ENCODE measurements around the gene UNG. TPM values are rescaled to one million over a fixed set of nuclear protein-coding genes. Genes with fewer than 3 reads are reported as not detected.

UNG gene
- total and polyA plus RNA-seq, 2 of the 4 experiments (the other 2 are of a cell fraction) = 13.3 to 16.0 TPM

DNA sequence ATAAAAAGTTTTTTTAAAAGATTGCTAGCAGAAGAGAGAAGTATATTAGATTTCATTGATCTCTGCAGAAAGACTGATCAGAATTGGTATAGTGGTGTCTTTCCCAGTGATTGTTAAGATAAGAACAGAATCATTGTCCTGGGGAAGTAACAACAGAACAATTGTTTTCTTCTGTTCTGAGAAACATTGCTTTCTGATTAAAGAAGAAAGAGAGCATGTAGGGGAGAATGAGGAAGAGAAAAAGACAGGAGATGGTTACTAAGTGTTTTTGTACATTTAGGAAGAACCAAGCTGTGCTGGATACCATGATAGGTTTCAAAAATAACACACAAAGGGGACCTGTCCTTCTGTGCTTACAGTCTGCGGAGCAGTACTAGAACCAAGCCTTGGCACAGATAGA is 40.0 kb upstream of the UNG start:
- in situ Hi-C loops (cut with MboI; ENCODE audit: low sequenced_read_pairs) (no loop called here), intact Hi-C loops (cut with micrococcal nuclease) (no loop called here), dilution Hi-C loops (cut with HindIII; ENCODE audit: low sequenced_read_pairs, unreplicated experiment) (no loop called here)
- no peak overlapping the region for H2BK15ac ChIP-seq (ENCODE audit: low read depth, low read length)
- ChIA-PET CTCF (no interaction called here), POLR2A (ENCODE audit: unreplicated experiment) (no interaction called here)
- H3K14ac ChIP-seq (replicated peaks; ENCODE audit: low read depth, low read length) = no peak overlapping the region
- DNase-seq (no peak), ATAC-seq (ENCODE audit: low read depth) (no peak)
- H3K9ac ChIP-seq (ENCODE audit: low read depth, low read length) = no peak overlapping the region
- H3K18ac ChIP-seq (ENCODE audit: low read depth, low read length) = no peak overlapping the region
- no peak overlapping the region for H3K4ac ChIP-seq (ENCODE audit: low read depth, low read length)
- H3K23ac ChIP-seq (ENCODE audit: low read depth, low read length) = no peak overlapping the region
- peaks cover 11 to 15% of the 10 kb centered on the region in 2 experiments; a peak in 3 of 4 replicates for H3K79me1 ChIP-seq (ENCODE audit: low read depth in 1 of 2, low read length in 2 of 2)
- H2AFZ ChIP-seq (replicated peaks; ENCODE audit: low read length, poor library complexity) = no peak overlapping the region
- peaks cover 5% of the 10 kb centered on the region for H3K36me3 ChIP-seq (ENCODE audit: control insufficient read depth, insufficient read depth, low read length)
- no peak overlapping the region for H2BK120ac ChIP-seq (ENCODE audit: low read depth, low read length)
- H3K9me3 ChIP-seq (ENCODE audit: control insufficient read depth, insufficient read depth, low read length) = no peaks in the 10 kb centered on the region
- BruUV-seq (replicated peaks) = no TSS peak
- no peak overlapping the region for H3K27ac ChIP-seq (ENCODE audit: insufficient read depth, low read length)
- no peak overlapping the region for H2BK5ac ChIP-seq (ENCODE audit: low read depth, low read length, poor library complexity, severe bottlenecking)
- no peak overlapping the region for H4K8ac ChIP-seq (ENCODE audit: low read depth in 2 of 2, low read length in 2 of 2)
- no CpG with 5 or more reads among the region's 1 CpG for WGBS, 2 experiments (ENCODE audit: extremely low coverage in 2 of 2, insufficient read length in 1 of 2)
- H4K20me1 ChIP-seq (ENCODE audit: insufficient read depth, low read length) = no peaks in the 10 kb centered on the region
- H3K4me2 ChIP-seq (ENCODE audit: low read depth, low read length) = no peak overlapping the region
- H3K27me3 ChIP-seq (ENCODE audit: control insufficient read depth, insufficient read depth, low read length) = no peaks in the 10 kb centered on the region
- no peak overlapping the region for H4K5ac ChIP-seq (ENCODE audit: low read depth, low read length)
- H3K4me3 ChIP-seq (ENCODE audit: insufficient read depth, low read depth, low read length) = no peak overlapping the region
- no peak overlapping the region for H2AK5ac ChIP-seq (ENCODE audit: low read depth, low read length)
- no peak overlapping the region for H3K56ac ChIP-seq (ENCODE audit: extremely low read depth, insufficient read depth, low read length)
- no peak overlapping the region for H2BK20ac ChIP-seq (ENCODE audit: low read depth, low read length)
- H4K91ac ChIP-seq (ENCODE audit: insufficient read depth, low read depth, low read length) = no peak overlapping the region
- H2AK9ac ChIP-seq (replicated peaks; ENCODE audit: low read depth, low read length, poor library complexity) = no peak overlapping the region
- H3K9me1 ChIP-seq (ENCODE audit: insufficient read depth, low read length) = peaks cover 5% of the 10 kb centered on the region
- TF ChIP-seq SMC3 (IDR thresholded peaks at IDR 0.05; ENCODE audit: low read depth, low read length) (no peak), FOS (IDR thresholded peaks at IDR 0.05; ENCODE audit: low read depth, low read length) (no peak), BHLHE40 (IDR thresholded peaks at IDR 0.05; ENCODE audit: low read depth, low read length) (no peak), NFE2L2 (IDR thresholded peaks at IDR 0.05; ENCODE audit: low read depth, low read length) (no peak), CHD1 (IDR thresholded peaks at IDR 0.05; ENCODE audit: low read depth, low read length) (no peak), RAD21 (IDR thresholded peaks at IDR 0.05; ENCODE audit: low read length) (no peak), RCOR1 (IDR thresholded peaks at IDR 0.05; ENCODE audit: insufficient replicate concordance, low read length) (no peak), MXI1 (IDR thresholded peaks at IDR 0.05; ENCODE audit: borderline replicate concordance, low read depth, low read length) (no peak), MAFK (IDR thresholded peaks at IDR 0.05; ENCODE audit: low read depth, low read length) (no peak), CEBPB (IDR thresholded peaks at IDR 0.05; ENCODE audit: low read depth, low read length) (no peak), POLR2A (IDR thresholded peaks at IDR 0.05; ENCODE audit: low read depth, low read length) (no peak), MAZ (IDR thresholded peaks at IDR 0.05; ENCODE audit: borderline replicate concordance, low read depth, low read length) (no peak), RFX5 (IDR thresholded peaks at IDR 0.05; ENCODE audit: low read depth, low read length) (no peak)
- TF ChIP-seq, protein P1, sequence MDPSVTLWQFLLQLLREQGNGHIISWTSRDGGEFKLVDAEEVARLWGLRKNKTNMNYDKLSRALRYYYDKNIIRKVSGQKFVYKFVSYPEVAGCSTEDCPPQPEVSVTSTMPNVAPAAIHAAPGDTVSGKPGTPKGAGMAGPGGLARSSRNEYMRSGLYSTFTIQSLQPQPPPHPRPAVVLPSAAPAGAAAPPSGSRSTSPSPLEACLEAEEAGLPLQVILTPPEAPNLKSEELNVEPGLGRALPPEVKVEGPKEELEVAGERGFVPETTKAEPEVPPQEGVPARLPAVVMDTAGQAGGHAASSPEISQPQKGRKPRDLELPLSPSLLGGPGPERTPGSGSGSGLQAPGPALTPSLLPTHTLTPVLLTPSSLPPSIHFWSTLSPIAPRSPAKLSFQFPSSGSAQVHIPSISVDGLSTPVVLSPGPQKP (IDR thresholded peaks at IDR 0.05; ENCODE audit: borderline replicate concordance, low read depth, low read length) = no peak
- TF ChIP-seq, protein P2, sequence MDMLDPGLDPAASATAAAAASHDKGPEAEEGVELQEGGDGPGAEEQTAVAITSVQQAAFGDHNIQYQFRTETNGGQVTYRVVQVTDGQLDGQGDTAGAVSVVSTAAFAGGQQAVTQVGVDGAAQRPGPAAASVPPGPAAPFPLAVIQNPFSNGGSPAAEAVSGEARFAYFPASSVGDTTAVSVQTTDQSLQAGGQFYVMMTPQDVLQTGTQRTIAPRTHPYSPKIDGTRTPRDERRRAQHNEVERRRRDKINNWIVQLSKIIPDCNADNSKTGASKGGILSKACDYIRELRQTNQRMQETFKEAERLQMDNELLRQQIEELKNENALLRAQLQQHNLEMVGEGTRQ (IDR thresholded peaks at IDR 0.05; ENCODE audit: low read depth, low read length) = no peak
- TF ChIP-seq, protein P3, sequence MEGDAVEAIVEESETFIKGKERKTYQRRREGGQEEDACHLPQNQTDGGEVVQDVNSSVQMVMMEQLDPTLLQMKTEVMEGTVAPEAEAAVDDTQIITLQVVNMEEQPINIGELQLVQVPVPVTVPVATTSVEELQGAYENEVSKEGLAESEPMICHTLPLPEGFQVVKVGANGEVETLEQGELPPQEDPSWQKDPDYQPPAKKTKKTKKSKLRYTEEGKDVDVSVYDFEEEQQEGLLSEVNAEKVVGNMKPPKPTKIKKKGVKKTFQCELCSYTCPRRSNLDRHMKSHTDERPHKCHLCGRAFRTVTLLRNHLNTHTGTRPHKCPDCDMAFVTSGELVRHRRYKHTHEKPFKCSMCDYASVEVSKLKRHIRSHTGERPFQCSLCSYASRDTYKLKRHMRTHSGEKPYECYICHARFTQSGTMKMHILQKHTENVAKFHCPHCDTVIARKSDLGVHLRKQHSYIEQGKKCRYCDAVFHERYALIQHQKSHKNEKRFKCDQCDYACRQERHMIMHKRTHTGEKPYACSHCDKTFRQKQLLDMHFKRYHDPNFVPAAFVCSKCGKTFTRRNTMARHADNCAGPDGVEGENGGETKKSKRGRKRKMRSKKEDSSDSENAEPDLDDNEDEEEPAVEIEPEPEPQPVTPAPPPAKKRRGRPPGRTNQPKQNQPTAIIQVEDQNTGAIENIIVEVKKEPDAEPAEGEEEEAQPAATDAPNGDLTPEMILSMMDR (conservative IDR thresholded peaks at IDR 0.05; ENCODE audit: low read depth, low read length) = no peak
- H3K4me1 ChIP-seq (ENCODE audit: control insufficient read depth, insufficient read depth, low read length) = 0 out of 2 replicates have a peak, but pooled peaks cover 4% of the 10 kb centered on the region
